CD4-positive, alpha-beta T cell treated with Interleukin-4 for 4 hours (primary cell): ENCODE measurements around the gene PITX3.
"Not testable (repeated sequence)": the region's sequence is repeated elsewhere in the genome, so short reads cannot be mapped to it uniquely, and the experiment has no call there.

Experiments used
- DNase-seq: peaks from one replicate; pipeline ENCODE4 v3.0.0-alpha.2; 2020

PITX3 gene

DNA sequence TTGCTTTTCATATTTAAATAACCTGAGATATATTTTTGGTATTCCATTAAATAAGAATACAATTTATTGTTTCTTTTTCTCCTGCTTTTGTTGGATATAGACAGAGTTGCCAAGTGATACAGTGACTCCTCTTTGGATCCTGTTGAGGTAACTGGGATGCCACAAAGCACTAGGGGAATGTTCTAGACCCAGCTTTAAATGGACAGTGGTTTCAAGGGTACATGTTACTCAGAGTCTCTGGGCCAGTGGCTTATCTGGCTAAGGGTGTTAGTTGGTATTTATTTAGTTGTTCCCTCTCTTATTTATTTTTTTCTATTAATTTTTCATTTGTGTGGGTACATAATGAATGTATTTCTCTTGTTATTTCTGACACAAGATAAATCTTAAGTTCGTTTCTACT lies 13.1 kb upstream of the PITX3 start:
- DNase-seq: no peak

DNA sequence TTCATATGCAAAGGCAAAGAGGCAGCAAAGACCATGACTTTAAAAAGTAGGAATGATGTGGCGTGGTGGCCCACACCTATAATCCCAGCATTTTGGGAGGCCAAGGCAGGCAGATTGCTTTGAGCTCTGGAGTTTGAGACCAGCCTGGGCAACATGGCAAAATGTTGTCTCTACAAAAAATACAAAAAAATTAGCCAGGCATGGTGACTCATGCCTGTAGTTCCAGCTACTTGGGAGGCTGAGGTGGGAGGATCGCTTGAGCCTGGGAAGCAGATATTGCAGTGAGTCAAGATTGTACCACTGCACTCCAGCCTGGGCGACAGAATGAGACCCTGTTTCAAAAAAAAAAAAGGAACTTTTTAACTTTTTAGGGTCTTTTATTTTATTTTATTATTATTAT lies 11.2 kb upstream of the PITX3 start:
- DNase-seq: not testable (repeated sequence)

DNA sequence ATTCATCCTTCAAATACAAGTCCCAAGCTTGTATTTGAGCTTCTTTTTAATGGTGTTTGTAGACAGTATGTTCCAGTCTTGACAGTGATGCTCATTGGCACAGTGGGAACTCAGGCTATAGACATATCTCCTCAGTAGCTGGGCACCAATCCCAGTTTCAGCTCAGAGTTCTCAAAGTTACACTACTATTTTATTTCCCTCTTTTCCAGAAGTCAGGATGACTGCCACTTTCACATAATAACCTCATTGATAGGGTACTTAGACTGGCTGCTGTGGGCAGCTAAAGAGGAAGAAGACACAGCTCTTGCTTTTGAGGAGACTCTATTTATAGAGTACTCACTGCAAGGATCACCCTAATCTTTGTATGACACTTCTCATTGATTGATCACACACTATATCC lies 6.4 kb upstream of the PITX3 start:
- no peak for DNase-seq

DNA sequence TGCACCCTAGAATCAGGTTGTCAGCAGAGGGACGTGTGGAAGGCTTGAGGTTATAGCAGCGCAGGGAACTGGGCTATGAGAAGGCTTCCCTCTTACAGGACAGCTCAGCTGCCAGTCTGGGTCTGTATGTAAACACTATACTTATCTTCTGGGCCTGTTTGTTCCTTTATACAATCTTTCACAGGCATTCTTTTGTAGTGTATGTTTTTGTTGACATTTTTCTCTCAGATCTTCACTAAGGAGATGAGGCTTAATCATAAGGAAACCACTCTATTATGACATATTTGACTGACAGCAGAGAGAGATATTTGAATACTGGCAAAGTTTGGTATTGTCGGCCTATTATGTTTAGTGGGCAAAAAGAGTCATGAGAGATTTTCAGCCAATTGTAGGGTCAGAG lies 4.9 kb upstream of the PITX3 start:
- DNase-seq: no peak

DNA sequence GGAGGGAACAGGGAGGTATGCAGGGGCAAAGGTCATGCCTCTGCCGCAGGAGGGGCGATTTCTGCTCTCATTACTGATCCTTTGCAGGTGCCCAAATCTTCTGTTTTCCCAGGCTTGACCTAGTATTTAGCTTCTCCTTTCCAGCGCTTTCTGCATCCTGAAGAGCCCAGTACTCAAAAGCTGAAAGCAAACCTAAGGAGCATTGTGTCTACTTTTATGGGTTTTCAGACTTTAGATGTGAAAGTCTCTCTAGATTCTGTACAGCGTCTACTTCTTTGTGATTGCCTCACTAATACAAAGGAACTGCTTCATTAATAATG lies 4.6 kb upstream of the PITX3 start:
- DNase-seq: no peak

DNA sequence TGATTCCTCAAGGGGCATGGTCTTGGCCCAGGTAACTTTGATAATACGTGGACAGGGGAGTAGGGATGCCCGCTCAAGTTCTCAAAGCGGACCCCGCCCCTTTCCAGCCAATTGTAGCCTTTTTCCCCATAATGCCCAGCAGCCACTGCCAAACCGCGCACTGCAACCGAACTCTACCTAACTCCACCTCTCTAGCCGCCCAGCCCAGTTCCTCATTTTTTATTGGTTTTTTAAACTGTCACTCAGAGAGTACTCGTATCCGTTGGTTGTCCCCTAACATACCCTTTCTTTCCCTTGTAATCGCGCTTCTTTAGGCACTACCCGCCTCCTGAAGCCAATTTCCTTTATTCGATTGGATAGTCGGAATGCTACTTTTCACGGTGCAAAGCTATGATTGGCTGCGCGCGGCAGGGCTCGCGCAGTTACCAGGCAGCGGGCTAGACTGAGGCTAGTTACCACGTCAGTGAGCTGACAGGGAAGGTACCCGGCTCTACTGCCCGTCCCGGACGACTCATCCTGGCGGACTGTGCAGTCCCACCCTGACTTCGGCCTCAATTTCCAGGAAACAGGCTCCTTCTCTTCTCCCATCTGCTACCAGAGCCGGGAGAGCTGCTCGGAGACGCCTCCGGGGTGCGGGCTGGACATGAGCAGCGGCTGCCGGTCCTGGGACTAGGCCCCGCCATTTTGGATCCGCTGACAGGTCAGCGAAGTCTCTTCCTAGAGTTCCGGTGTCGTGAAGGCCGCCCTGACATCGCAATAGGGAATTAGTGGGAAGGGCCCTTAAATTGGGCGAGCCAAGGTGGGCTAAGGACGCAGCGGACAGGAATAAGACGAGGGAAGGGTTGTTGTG lies 4.0 kb upstream of the PITX3 start, which contains the start of gene GBF1:
TSS of gene GBF1 (plus strand) at position 451 of the 850 bp plus-strand sequence. CDS start 13,407 bp downstream, outside the sequence.
- DNase-seq: peak; percentile 100

DNA sequence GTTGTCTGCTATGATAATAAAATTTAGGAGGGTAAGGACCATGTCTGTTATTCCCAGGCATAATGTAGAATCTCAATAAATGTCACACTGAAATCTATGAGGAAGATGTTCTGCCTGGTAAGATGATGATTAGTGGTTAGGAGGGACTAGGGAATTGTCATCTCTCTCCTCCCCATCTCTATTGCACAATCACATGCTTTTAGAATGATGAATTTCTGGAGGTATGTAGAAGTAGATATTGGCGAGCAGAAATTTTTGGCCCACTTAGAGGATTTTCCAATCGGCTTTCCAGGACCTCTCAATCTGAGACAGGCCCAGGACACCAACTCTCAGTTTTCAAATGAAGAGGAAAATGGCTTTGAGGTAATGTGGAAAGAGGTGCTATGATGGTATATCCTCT lies 2.0 kb upstream of the PITX3 start:
- DNase-seq: no peak

DNA sequence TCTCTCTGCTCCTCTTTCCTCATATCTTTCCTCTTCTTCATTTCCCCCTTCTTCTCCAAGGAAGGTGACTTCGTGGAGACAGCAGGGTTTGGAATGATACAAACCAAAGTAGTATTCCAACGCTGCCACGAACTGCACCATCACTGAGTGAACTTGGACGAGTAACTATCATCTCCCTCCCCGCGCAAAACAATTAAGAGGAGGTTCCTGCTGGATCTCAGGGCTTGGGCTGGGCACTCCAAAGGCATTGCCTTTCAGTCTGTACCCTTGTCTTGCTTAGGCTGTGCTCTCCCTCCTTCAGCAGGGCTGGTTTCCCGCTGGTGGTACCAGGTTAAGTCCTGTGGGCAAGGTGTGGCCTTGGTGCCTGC lies 790 bp upstream of the PITX3 start:
- no peak for DNase-seq

DNA sequence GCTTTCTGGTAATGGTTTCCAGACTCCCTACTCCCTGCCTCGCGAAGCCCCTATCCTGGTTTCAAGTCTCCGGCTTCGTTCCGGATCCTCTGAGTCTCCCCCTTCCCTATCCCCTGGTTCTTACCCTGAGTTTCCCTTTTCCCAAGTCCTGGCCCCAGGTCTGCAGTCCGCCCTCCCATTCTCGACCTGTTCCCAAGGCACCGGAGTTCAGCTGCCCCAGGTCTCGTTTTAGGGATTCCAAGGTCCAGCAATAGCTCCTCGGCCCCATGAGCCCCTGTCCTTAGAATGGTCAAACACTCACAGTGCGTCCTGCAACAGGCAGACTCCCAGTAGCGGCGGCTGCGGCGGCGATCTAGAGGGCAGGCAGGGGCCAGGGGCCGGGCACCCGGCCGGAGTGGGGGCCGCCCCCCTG lies 274 bp downstream of the PITX3 start:
- no peak for DNase-seq

DNA sequence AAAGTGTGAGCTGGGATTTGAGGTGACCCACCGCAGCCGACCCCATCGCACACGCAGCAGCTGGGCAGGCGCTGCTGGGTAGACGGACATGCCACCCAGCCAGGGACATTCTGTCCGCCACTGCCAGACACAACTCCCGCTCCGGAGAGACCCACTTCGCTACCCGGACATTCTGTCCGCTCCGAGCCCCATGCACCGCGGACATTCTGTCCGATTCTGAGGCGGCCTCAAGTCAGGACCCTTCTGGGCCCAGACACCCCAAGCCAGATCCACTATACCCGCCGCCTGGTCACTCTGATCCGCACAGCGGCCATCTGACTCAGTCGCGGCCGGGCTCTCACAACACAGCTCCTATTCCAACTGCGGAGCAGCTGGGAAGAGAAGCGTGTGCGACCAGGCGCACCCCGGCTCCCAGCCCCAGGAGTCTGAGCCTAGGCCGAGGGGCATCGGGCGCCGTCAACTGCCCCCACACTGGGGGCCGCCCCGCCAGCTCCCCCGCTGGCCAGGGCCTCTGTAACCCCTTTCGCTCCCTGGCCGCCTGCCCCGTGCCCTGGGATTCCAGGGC lies 763 bp downstream of the PITX3 start:
- no peak for DNase-seq

DNA sequence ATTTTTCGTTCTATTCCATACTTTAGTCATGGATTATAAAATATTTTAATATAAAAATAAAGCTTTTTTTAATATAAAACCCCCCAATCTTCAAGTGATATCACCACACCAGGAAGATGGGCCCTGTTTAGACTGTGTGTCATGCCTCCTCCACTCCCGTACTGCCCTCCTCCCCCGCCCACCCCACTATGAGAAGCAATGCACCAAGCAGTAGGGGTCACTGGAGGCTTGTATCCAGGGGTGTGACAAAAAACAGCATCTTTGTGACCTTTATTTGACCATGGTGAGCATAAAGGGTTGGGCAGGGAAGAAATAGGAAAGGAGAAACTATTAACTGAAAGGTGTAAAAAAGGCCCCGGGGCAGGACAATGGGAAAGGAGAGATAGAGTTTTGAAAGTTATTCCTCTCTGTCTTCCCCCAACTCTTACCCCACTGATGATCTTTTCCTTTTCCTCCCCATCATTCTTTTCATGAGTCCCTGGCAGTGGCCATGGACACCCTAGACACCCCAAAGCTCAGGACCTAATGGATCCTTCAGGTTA lies 3.5 kb downstream of the PITX3 start:
- DNase-seq: no peak

DNA sequence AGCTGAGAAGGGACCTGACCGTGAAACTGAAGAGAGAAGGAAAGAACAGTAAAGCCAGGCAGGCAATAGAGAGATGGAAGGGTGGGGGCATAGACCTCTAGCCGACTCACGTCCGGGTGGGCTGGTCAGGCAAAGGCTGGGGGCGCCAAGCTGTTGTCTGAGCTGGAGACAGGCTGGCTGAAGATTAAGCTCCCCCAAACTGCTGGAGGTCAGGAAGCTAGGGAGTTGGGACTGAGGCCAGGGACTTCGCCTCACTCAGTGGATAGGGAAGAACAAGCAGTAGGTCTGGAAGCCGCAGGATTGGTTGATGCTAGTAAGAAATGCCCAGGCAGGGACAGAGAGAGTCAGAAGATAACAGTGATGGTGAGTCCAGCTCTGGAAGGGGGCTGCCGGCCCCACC lies 5.3 kb downstream of the PITX3 start:
- DNase-seq: no peak

DNA sequence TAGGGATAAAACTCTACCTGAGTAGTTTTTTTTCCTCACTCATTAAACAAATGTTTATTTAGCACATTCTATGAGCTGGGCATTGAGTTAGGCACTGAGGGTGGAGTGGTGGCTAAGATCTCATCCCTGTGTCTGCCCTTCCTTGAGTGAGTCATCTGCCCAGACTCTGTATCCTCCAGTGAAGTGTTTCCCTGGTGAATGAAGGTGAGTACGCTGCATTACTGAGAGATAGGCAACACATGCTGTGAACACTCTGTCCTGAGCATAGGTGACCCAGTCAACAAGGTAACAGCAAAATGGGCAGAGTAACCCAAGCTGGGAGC lies 5.8 kb downstream of the PITX3 start:
- DNase-seq: no peak

DNA sequence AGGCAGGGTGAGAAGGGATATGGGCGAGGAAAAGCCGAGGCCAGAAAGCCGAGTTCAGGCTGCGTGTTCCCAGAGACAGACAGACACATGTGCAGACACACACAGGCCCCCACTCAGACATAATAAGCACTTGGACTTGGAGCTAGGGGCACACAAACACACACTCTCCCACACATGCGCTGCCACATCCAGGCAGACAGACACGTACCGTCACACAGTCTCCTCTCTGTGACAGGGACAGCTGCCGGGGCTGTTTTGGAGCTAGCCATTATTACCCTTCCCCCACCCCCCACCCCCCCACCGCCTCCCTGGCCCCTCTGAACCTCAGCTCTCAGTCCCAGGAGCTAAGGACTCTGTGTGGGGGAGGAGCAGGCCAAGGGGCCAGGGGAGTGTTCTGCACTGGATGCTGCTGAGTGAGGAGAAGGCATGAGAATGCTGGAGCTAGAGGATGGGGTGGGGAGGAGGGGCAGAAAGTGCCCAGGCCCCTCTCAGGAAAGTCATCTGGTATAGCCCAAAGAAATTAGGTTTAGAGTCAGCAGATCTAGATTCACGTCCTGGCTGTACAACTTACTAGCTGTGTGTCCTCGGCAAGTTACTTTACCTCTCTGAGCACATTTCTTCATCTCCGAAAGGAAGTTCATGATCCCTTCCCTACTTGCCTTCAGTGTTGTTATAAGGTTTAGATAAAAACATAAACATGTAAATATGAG lies 6.3 kb downstream of the PITX3 start:
- no peak for DNase-seq

DNA sequence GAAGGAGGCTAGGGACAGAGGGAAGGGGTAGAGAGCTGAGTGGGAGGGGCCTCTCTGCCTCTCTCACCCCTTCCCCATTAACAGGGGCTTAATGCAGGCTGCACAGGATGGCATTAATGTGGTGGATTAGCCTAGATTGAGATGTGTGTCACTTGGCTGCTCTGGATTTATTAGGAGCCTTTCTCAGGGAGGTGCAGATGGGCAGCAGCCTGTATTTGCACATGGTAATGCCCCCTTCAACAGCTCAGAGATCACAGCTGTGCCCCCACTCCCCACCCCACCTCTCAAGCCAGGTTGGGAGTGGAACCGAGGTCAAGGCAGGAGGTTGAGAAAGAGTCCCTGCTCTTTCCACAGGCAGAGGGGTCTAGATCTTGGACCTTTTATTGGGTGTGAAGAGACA lies 7.3 kb downstream of the PITX3 start:
- no peak for DNase-seq

DNA sequence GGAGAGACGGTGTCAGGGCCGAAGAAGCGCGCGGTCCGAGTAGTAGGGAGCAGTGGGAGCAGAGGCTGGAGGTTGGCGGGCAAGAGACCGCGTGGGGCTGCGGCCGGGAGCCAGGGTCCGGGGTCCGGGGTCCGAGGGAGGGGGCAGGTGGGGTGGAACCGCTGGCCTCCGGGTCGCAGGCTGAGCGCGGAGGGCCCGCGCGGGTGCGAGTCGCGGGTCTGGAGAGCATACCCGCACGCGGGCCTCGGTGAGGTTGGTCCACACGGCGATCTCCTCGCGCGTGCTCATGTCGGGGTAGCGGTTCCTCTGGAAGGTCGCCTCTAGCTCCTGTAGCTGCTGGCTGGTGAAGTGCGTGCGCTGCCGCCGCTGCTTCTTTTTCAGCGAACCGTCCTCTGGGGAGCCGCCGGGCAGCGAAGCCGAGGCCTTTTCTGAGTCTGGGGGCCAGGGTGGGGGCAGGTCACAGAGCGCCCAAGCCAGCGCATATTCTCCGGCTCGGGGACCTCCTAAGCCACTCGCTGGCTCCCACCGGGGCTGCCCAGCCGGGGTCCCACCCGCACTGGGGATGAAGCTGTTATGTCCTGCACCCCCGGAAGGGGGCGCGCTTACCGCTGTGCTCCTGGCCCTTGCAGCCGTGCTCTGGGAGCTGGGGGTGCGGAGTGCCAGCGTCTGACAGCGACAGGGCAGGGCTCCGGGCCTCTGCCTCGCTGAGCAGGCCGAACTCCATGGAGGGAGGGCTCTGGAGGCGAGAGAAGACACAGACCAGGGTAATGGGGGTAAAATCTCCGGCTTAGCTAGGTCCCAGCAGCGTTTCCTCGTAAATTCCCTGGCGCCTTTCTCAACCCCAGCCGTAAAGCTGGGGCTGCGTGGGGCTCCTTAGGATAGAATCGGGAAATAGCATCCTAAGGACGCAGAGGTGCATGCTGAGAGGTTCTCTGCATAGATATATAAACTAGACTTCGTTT lies 9.7 kb downstream of the PITX3 start:
- peak; percentile 36 for DNase-seq

DNA sequence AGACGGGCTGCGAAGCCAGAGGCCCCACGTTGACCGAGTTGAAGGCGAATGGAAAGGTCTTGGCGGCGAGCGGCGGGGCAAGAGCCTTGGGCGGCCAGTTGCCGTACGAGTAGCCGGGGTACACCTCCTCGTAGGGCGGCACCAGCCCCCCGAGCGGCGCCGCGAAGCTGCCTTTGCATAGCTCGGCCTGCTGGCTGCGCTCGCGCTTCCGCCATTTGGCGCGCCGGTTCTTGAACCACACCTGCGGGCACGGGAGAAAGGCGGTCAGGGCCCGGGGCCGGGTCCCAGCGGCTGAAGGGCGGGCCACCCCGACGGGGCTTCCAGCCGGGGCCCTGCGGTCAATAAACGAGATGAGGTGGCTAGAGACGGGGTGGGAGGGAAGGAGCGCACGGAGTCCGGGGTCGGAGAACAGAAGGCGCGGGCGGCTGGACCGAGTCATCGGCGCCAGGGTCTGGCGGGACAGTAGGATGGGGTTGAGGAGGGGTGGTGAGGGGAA lies 10.4 kb downstream of the PITX3 start:
- DNase-seq: peak; percentile 33

DNA sequence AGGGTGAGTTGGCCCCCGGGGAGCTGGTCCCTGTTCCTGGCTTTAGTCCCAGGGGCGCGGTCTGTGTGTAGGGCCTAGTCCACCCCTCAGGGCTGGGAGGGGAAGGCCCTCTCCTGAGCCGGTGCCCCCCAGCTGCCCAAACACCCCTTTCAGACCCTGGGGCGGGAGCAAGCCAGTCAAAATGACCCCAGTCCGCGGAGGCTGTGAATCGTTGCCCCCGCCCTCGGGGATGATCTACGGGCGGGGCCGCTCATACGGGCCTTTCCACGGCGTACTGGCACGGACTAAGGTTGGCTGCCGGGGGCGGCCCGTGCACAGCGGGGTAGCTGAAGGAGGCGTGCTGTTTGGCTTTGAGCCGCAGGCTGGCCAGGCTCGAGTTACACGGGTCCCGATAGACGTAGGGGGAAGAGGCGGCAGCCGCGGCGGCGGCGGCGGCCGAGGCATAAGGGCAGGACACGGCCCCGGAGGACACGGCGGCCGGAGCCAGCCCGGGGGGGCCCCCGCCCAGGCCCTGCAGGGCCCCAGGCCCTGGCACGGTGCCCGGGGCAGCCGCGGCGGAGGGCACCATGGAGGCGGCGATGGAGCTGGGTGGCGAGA lies 10.9 kb downstream of the PITX3 start:
- no peak for DNase-seq

DNA sequence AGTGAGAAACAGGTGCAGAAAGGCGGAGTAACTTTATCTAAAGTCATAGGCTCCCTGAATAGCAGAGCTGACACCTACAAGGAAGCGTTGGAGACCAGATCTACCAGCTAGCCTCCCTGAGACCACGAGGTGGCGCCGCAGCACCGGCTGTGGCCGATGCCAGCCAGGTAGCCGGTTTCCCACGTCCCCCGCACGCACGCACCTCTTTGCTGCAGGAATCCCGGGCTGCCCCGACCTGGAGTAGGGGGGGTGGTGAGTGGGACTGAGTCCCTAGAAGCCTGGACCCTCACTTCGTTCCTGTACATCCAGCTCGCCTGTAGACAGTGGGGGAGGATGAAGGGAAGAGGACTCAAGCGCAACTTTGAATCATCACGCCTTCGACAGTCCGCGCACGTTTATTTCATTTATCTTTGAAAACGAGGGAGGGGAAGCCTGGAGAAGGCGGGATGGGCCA lies 11.5 kb downstream of the PITX3 start:
- peak; percentile 84 for DNase-seq

DNA sequence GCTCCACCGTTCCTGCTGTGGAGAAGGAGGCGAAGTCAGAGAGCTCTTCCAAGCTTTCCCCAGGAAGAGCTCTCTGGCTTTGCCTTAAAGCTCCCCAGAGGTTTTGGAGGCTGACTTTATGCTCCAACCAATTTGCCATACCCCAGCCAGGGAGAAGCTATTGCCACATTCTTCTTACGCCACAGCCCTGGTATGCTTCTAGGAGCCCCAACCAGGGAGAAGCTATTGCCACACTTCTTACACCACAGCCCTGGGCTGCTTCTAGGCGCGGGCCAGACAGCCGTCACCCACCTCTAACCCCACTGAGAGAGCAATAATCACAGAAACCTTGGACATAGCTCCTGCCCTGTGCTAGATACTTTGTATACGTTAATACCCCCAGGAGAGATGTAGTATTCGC lies 14.3 kb downstream of the PITX3 start:
- DNase-seq: no peak

DNA sequence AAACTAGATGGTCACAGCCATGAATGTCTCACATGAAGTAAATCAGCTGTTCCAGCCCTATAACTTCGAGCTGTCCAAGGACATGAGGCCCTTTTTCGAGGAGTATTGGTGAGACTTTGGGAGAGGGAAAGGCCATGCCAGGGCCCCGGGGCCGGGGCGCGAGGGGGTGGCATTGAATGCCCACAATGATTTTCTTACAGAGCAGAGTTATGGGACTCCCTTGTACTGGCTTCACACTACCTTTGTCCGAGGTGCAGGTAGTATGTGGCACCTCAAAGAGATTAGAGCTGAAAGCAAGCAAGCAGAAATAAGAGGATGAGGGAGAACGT lies 14.8 kb downstream of the PITX3 start:
- no peak for DNase-seq
